ENCODE measurements around the gene PTPRF.
"Not testable (repeated sequence)": the region's sequence is repeated elsewhere in the genome, so short reads cannot be mapped to it uniquely, and the experiment has no call there.

PTPRF gene

GRCh38 chr1:43491061-43491460, 39.6 kb upstream of the PTPRF start:
- TF ChIP-seq CTCF (IDR thresholded peaks at IDR 0.05) = no peak
- H3K4me1 ChIP-seq = no peaks in the 10 kb centered on the region
- peaks cover 0 to 36% (median 10%) of the 10 kb centered on the region in 3 donors for H3K9me3 ChIP-seq
- H3K27ac ChIP-seq = no peak overlapping the region
- no peak for DNase-seq
- H3K4me3 ChIP-seq = no peak overlapping the region
- intact Hi-C loops (cut with DNase I; ENCODE audit: low total_unique reads) = no loop called here
- H3K27me3 ChIP-seq = no peaks in the 10 kb centered on the region
- peaks cover 0 to 5% (median 0%) of the 10 kb centered on the region in 3 donors for H3K36me3 ChIP-seq

DNA sequence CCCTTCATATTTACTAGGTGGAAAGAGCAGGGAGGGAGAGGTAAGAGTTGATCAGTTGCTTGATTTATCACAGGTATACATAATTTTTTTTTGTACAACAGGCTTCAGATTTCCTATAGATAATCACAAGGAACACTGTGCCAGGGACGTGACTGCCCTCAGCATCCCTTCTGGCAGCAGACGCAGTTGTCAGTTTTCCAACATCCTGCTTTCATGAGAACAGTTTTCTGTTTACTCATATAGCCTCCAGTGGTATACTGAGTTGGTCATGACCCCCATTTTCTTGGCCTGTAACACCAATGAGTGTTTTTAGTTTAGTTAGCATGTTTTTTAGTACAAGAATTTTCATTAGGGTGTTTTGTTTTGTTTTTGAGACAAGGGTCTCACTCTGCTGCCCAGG, 37.9 kb upstream of the PTPRF start:
- H3K27ac ChIP-seq = no peak overlapping the region
- peaks cover 0 to 5% (median 0%) of the 10 kb centered on the region in 3 donors for H3K36me3 ChIP-seq
- intact Hi-C loops (cut with DNase I; ENCODE audit: low total_unique reads) = no loop called here
- no peak overlapping the region for H3K4me3 ChIP-seq
- DNase-seq = no peak
- no peak for TF ChIP-seq CTCF (IDR thresholded peaks at IDR 0.05)
- H3K27me3 ChIP-seq = no peaks in the 10 kb centered on the region
- H3K4me1 ChIP-seq = no peaks in the 10 kb centered on the region
- H3K9me3 ChIP-seq = peaks cover 0 to 34% (median 7%) of the 10 kb centered on the region in 3 donors

DNA sequence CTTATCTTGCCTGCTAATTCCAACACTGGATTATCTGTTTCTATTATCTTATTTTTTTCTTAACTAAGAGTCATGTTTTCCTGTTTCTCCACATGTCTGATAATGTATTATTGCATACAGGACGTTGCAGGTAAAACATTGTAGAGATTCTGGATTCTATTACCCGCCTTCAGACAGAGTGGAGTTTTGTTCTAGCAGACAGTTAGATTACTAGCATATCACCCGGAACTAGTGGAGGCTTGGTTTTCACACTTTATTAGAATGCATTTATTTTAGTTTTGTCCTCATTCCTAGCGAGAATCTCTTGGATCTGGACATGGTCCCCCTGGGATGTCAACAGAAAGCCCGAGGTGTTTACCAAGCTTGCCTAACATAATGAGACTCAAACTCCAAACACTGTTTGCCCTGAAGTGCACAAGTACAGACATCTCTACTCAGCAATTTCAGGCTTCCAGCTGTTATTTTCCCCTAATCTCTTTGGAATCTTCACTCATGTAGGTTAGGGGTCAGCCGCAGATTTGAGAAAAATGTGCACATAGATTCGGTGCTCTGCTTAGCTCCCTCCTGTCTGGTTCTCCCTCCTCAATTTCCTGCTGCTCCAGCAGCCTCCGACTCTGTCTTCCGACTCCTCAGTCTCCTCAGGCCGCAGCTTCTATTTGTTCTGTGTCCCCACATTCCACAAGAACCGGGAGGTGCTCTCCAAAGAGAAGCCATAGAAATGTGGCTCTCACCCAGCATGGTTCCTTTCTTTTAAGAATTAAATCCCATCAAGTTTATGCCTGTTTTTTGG, 36.8 kb upstream of the PTPRF start:
- Histone ChIP-seq H3K9me3 (peaks cover 0 to 30% (median 7%) of the 10 kb centered on the region in 3 donors), H3K36me3 (no peaks in the 10 kb centered on the region), H3K4me3 (no peak overlapping the region), H3K27ac (no peak overlapping the region), H3K4me1 (no peaks in the 10 kb centered on the region), H3K27me3 (no peaks in the 10 kb centered on the region)
- intact Hi-C loops (cut with DNase I; ENCODE audit: low total_unique reads) = no loop called here
- no peak for TF ChIP-seq CTCF (IDR thresholded peaks at IDR 0.05)
- DNase-seq = no peak

DNA sequence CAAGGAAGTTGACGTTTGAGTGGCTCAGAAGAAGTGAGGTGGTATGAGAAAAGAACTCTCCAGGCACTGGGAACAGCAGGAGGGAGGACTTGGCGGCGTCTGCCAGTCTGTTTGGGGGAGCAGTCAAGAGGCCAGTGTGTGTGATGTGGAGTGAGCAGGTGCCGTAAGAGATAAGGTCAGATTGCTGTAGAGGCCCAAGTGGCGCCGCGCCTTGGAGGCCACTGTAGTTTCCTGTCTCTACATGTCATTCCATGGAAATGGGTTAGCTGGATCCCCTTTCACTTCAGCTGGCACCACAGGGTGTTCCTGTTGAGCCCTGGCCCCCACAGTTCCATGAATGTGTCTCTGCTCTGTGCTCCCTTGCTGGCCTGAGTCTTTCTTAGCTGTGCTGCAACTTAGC, 35.5 kb upstream of the PTPRF start:
- Histone ChIP-seq H3K9me3 (peaks cover 0 to 20% (median 7%) of the 10 kb centered on the region in 3 donors), H3K27ac (no peak overlapping the region), H3K36me3 (no peaks in the 10 kb centered on the region), H3K27me3 (no peaks in the 10 kb centered on the region), H3K4me3 (no peak overlapping the region), H3K4me1 (no peaks in the 10 kb centered on the region)
- intact Hi-C loops (cut with DNase I; ENCODE audit: low total_unique reads) = no loop called here
- TF ChIP-seq CTCF (IDR thresholded peaks at IDR 0.05) = no peak
- DNase-seq = no peak

DNA sequence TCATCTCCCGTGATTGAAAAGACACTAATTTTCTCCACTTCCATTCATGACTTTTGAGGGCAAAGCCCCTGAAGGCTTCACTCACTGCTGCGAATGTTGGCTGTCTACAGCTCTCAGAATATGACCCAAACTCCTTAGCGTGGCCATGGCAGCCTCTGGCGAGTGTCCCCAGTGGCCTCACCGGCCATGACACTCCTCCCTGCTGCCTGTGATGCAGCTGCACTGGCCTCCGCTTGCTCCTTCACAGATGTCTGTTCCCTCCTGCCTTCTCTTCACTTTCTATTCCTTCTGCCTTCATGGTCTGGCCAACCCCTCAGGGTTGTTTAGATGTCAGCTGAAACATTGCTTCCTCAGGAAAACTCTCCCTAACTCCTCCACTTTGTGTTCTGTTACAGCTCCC, 30.8 kb upstream of the PTPRF start:
- Histone ChIP-seq H3K27ac (no peak overlapping the region), H3K36me3 (no peaks in the 10 kb centered on the region), H3K27me3 (no peaks in the 10 kb centered on the region), H3K9me3 (no peaks in the 10 kb centered on the region), H3K4me3 (no peak overlapping the region), H3K4me1 (no peaks in the 10 kb centered on the region)
- TF ChIP-seq CTCF (IDR thresholded peaks at IDR 0.05) = no peak
- no peak for DNase-seq
- intact Hi-C loops (cut with DNase I; ENCODE audit: low total_unique reads) = no loop called here

- H3K4me3 ChIP-seq; H3K4me1 ChIP-seq; H3K36me3 ChIP-seq; H3K27me3 ChIP-seq; H3K9me3 ChIP-seq; intact Hi-C loops (cut with DNase I; ENCODE audit: low total_unique reads); H3K27ac ChIP-seq; DNase-seq: not testable (repeated sequence)
These were observed 28.9 kb upstream of the PTPRF start for GRCh38 chr1:43501806-43502205.

Data from tibial artery (tissue), 4 donors.